Left ventricle myocardium inferior (tissue), 1 donor: ENCODE data around the gene HDGFL3. TPM values are rescaled to one million over a fixed set of nuclear protein-coding genes. Genes with fewer than 3 reads are reported as not detected.
"Not testable (repeated sequence)": the region's sequence is repeated elsewhere in the genome, so short reads cannot be mapped to it uniquely, and the experiment has no call there.

ENCODE experiments used
- DNase-seq: peaks from one replicate; pipeline ENCODE4 v3.0.0-alpha.2; 2020
- H3K27ac ChIP-seq: fragments of 200-600 bp; replicated peaks from 2 replicates; pipeline ENCODE4 v1.8.0; 2021
- H3K27me3 ChIP-seq: fragments of 200-600 bp; 2 replicates; pipeline ENCODE4 v1.8.0; 2021; ENCODE audit warnings: low read depth
- H3K36me3 ChIP-seq: fragments of 200-600 bp; 2 replicates; pipeline ENCODE4 v1.8.0; 2021
- H3K4me1 ChIP-seq: fragments of 200-600 bp; 2 replicates; pipeline ENCODE4 v1.8.0; 2021
- H3K4me3 ChIP-seq: fragments of 200-600 bp; 2 replicates; pipeline ENCODE4 v1.8.0; 2021; ENCODE audit warnings: mild to moderate bottlenecking, moderate library complexity
- H3K9me3 ChIP-seq: fragments of 200-600 bp; replicated peaks from 2 replicates; pipeline ENCODE4 v1.8.0; 2021
- intact Hi-C: fragments of 100-400 bp; cut with micrococcal nuclease; formaldehyde crosslinking; loops from one replicate; pipeline ENCODE4 v1.11.0; 2022
- total RNA-seq: library from RNA; stranded (reverse); fragmentation: NEBNext Ultra II Directional; extraction: Animal tissue kit (Norgen Biotek cat#: 25700); gene quantifications from one replicate; pipeline ENCODE4 v1.2.1, GENCODE V29; 2021
- TF ChIP-seq, protein P1 (sequence below): fragments of 200-600 bp; IDR thresholded peaks from 2 replicates; pipeline ENCODE4 v1.8.0; 2021; ENCODE audit warnings: antibody characterized with exemption, mild to moderate bottlenecking, borderline replicate concordance
- donor health status: DM: no; HTN: yes; CAD: no; lungs with severe emphysema.

The HDGFL3 gene
- total RNA-seq, 1 donor from 2014 or later: 38.0 TPM

DNA sequence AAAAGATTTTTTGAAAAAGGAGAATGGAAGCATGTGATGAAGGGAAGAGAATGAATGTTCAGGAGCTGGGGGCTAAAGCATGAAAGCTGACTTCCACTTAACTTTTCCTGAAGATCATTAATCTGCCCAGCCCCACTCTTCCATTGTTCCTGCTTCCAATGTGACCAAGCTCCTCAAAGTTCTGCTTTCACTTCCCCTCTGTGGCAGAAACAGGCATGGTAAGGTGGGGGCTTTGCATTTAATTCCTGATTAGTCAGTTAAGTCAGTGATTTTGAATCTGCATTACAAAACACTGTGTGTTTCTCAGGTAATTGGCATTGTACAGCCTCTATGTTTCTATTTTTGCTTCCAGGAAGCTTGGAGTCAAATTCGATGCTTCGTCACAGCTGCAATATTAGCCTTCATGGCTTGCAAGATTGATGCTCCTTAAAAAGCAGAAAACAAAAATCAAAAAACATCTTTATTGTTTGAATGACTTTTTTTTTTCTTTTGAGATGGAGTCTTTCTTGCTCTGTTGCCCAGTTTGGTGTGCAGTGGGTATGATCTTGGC lies 107.5 kb downstream of the HDGFL3 start:
- Histone ChIP-seq H3K36me3 (no peaks in the 10 kb centered on the region), H3K9me3 (peaks cover 17% of the 10 kb centered on the region), H3K4me1 (peaks cover 13% of the 10 kb centered on the region), H3K27me3 (no peaks in the 10 kb centered on the region), H3K27ac (peak overlapping the region; percentile 20), H3K4me3 (no peak overlapping the region)
- intact Hi-C loops: no loop called here
- TF ChIP-seq, protein P1, sequence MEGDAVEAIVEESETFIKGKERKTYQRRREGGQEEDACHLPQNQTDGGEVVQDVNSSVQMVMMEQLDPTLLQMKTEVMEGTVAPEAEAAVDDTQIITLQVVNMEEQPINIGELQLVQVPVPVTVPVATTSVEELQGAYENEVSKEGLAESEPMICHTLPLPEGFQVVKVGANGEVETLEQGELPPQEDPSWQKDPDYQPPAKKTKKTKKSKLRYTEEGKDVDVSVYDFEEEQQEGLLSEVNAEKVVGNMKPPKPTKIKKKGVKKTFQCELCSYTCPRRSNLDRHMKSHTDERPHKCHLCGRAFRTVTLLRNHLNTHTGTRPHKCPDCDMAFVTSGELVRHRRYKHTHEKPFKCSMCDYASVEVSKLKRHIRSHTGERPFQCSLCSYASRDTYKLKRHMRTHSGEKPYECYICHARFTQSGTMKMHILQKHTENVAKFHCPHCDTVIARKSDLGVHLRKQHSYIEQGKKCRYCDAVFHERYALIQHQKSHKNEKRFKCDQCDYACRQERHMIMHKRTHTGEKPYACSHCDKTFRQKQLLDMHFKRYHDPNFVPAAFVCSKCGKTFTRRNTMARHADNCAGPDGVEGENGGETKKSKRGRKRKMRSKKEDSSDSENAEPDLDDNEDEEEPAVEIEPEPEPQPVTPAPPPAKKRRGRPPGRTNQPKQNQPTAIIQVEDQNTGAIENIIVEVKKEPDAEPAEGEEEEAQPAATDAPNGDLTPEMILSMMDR: no peak
- no peak for DNase-seq

DNA sequence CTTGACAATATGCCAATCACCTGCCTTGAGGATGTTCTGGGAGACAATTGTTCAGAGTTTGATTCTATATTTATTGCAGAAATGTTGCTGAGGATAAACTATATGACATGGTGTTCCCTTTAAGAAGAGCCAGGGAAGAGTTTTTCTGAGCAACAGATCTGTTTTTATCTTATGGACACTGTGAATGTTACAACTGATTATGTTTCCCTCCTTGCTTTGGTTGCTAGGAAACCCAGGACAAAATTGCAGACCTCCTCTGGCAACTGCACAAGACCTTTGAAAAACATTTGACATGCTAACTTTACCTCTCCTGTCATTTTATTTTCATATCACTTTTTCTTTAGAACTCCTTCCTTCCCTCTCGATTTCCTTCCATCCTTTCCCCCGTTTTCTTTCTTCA lies 108.3 kb downstream of the HDGFL3 start:
- peaks cover 13% of the 10 kb centered on the region for H3K4me1 ChIP-seq
- H3K27me3 ChIP-seq: no peaks in the 10 kb centered on the region
- no peak for DNase-seq
- H3K9me3 ChIP-seq: peaks cover 17% of the 10 kb centered on the region
- H3K36me3 ChIP-seq: no peaks in the 10 kb centered on the region
- TF ChIP-seq, protein P1: no peak
- H3K27ac ChIP-seq: no peak overlapping the region
- intact Hi-C loops: no loop called here
- H3K4me3 ChIP-seq: no peak overlapping the region

DNA sequence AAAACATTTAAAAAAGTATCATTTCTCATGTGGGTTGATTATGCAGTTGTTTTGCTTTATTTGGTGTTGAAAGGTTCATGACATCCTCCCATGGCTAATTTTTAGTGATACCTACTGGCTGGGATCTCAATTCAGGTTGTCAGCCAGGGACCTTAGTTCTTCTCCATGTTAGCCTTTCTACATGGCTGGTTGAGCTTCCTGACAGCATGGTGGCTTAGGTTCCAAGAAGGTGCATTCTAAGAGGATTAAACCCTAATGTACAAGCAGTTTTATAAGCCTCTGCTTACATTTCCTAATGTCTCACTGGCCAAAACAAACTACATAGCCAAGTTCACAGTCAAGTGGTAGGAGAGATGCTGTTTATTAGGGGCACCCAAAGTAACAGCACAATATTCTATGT lies 109.5 kb downstream of the HDGFL3 start:
- H3K9me3 ChIP-seq: peaks cover 17% of the 10 kb centered on the region
- intact Hi-C loops: no loop called here
- TF ChIP-seq, protein P1: no peak

DNA sequence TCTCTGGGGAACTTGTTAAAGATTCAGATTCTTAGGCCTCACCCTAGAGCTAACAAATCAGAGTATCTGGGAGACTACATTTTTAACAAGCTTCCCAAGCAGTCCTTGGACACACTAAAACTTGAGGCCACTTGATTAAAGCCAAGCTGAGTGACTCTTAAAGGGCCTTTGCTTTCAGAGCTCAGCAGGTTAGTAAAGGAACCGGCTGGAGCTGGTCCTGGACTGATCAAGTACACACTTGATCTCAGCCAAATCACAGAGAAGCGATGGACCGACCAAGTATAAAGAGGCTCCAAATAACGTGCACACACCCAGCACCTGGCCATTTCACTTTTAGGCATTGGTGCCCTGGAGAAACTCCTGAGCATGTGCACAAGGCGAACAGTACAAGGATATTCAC lies 113.0 kb downstream of the HDGFL3 start:
- Histone ChIP-seq H3K27ac (no peak overlapping the region), H3K9me3 (peaks cover 17% of the 10 kb centered on the region), H3K4me1 (peaks cover 10% of the 10 kb centered on the region), H3K36me3 (no peaks in the 10 kb centered on the region), H3K27me3 (no peaks in the 10 kb centered on the region), H3K4me3 (no peak overlapping the region)
- intact Hi-C loops: no loop called here
- TF ChIP-seq, protein P1: no peak
- no peak for DNase-seq

More for the DNA sequence above, 109.5 kb downstream of the HDGFL3 start:
- Histone ChIP-seq H3K36me3 (no peaks in the 10 kb centered on the region), H3K4me1 (peaks cover 13% of the 10 kb centered on the region), H3K27ac (no peak overlapping the region), H3K27me3 (no peaks in the 10 kb centered on the region), H3K4me3 (no peak overlapping the region)
- no peak for DNase-seq

DNA sequence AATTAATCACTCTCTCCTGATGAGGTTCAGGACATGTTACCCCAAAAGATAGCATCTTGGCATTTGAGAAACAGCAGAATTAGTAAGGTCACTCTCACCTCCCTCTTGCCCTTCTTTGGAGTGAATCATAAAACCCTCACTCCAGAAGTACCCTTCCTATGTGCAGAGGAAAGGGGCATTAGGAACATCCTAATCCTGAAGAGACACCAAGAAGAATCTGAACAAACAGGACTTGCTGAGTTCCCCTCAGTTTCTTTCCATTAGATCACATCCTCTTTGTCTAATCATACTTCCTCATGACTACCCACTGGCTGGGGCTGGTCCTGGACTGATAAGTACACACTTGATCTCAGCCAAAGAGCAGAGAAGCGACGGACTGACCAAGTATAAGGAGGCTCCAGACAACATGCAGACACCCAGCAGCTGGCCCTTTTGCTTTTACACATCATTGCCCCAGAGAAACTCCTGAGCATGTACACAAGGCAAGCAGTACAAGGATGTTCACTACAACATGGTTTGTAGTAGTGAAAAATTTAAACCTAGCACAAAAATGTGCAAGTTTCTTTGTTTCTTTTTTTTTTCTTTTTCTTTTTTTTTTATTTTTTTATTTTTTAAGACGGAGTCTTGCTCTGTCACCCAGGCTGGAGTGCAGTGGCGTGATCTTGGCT lies 115.2 kb downstream of the HDGFL3 start:
- peaks cover 5% of the 10 kb centered on the region for H3K4me1 ChIP-seq
- H3K4me3 ChIP-seq: no peak overlapping the region
- peak overlapping the region; percentile 40 for H3K27ac ChIP-seq
- no peaks in the 10 kb centered on the region for H3K36me3 ChIP-seq
- intact Hi-C loops: no loop called here
- TF ChIP-seq, protein P1: no peak
- no peaks in the 10 kb centered on the region for H3K27me3 ChIP-seq
- no peak for DNase-seq
- peaks cover 8% of the 10 kb centered on the region for H3K9me3 ChIP-seq

DNA sequence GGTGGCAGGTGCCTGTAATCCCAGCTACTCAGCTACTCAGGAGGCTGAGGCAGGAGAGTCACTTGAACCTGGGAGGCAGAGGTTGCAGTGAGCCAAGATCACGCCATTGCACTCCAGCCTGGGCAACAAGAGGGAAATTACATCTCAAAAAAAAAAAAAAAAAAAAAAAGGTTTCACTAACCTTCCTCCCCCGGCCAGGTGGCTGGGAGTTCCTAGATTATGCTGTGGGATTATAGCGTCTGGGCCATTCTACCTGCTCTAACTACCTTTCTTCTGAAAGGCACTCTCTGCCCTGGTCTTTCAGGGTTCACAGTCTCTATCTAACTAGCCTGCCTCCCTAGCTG lies 115.7 kb downstream of the HDGFL3 start:
- H3K27me3 ChIP-seq, H3K36me3 ChIP-seq, H3K4me1 ChIP-seq, intact Hi-C loops, H3K4me3 ChIP-seq, DNase-seq, H3K9me3 ChIP-seq: not testable (repeated sequence)
- peak overlapping the region; percentile 40 for H3K27ac ChIP-seq
